Activated T-helper 1 cell treated with anti-CD3 and anti-CD28 coated beads, Interleukin-12 subunit alpha, Interleukin-12 subunit beta, Interleukin-2, Interleukin-4 antibody, amounts not matched to agents 30 ng/mL and 10 ng/mL and 1 ng/mL, durations not matched to agents 14 hours and 24 hours and 36 hours (primary cell): ENCODE measurements around the gene OTULINL. TPM values are rescaled to one million over a fixed set of nuclear protein-coding genes. Genes with fewer than 3 reads are reported as not detected.
A peak's percentile ranks its signal among the peaks of the same experiment; 100 is the strongest.
"Not testable (repeated sequence)": the region's sequence is repeated elsewhere in the genome, so short reads cannot be mapped to it uniquely, and the experiment has no call there.

Experiments used
- DNase-seq: peaks from one replicate; pipeline ENCODE4 v3.0.0; 2021; ENCODE audit warnings: low spot score
- H3K27ac Mint-ChIP-seq: one replicate; pipeline ENCODE4 v1.8.0; 2021; ENCODE audit warnings: mild to moderate bottlenecking, mixed read lengths
- H3K27me3 Mint-ChIP-seq: one replicate; pipeline ENCODE4 v1.8.0; 2022; ENCODE audit warnings: mild to moderate bottlenecking, moderate library complexity, mixed read lengths; ENCODE audit not compliant: insufficient read depth
- H3K36me3 Mint-ChIP-seq: one replicate; pipeline ENCODE4 v1.8.0; 2021; ENCODE audit warnings: low read depth, mixed read lengths
- H3K4me1 Mint-ChIP-seq: one replicate; pipeline ENCODE4 v1.8.0; 2021; ENCODE audit warnings: low read depth, mixed read lengths
- H3K4me3 Mint-ChIP-seq: one replicate; pipeline ENCODE4 v1.8.0; 2021; ENCODE audit warnings: mild to moderate bottlenecking, moderate library complexity, mixed read lengths
- H3K9me3 Mint-ChIP-seq: one replicate; pipeline ENCODE4 v1.8.0; 2021; ENCODE audit warnings: mixed read lengths
- intact Hi-C: fragments of 100-400 bp; cut with micrococcal nuclease; formaldehyde crosslinking; loops from one replicate; pipeline ENCODE4 v1.15.1; 2024
- total RNA-seq: library from RNA; stranded (reverse); gene quantifications from 2 replicates; pipeline ENCODE4 v1.2.3, GENCODE V29; 2022

The OTULINL gene
- 13.6 and 14.0 TPM in 2 replicates for total RNA-seq

DNA sequence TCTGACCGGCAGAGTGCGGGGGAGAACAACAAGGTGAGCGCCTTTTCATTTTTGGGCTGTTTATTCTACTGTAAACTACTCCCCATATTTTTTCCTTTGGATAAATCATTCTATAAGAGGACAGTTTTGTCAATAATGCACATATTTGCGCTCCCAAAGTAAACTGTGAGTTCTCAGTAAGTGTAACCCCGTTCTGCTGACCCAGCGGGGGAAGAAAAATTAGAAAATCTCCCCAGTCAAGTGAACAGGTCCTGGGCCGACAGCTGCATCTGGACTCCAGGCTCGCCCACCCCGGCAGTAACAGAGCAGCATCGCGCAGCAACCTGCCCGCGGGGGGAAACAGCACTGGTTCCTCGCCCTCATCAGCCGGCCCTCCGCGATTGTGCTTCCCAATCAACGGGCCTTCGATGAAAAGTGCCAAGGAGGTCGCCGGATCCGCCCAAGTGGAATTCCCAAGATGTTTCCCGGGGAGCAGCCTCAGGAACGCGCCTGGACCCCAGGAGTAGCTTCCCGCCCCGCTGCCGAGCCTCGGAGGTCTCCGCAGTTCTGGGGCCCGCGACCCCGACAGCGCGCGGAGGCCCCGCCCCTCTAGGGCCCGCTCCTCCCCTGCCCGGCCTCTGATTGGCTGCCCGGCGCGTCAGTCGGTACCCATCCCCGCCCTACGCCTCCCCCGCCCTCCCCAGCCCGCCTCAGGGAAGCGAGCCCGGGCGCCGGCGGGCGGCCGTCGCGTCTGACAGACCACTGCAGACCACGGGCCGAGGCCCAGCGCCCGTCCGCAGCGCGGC lies at the start of gene OTULINL:
Gene OTULINL, plus strand, starts transcription at position 687 of the 785 bp plus-strand sequence. CDS start 103 bp downstream, outside the sequence.
- Mint-ChIP-seq H3K4me3 (peak within 1 kb of the TSS; percentile 80), H3K36me3 (peaks cover 7% of the 10 kb centered on the region), H3K4me1 (peaks cover 35% of the 10 kb centered on the region), H3K27ac (peak within 1 kb of the TSS; percentile 61), H3K9me3 (no peaks in the 10 kb centered on the region), H3K27me3 (peaks cover 10% of the 10 kb centered on the region)
- DNase-seq, result peak; percentile 77
- intact Hi-C loops, result loop anchor here (2.0 to 5.0 kb wide), 4 partner anchors 144 to 1886 kb away; partner anchors contain the start of genes TRIO and ZNF622

DNA sequence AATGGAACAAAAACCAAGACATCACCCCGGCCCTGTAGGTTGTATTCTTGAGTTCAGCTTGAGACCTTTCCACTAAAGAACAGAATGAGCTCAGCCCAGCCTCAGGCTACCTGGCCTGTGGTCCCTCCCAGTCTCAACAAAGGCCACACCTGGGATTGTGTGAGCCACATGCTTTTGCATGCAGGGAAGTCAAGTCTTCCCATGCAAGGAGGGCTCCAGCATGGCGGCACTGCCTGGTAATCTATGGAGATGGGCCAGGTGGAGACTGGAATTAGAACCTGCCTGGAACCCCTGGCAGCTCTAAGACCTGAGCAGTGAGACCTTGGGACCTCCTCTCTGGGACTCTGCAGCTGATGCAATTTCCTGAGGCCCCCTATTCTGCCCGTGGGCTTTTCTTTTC lies 49.4 kb upstream of the OTULINL start:
- H3K4me1 Mint-ChIP-seq, result no peaks in the 10 kb centered on the region
- H3K27ac Mint-ChIP-seq, result no peak overlapping the region
- H3K9me3 Mint-ChIP-seq, result no peaks in the 10 kb centered on the region
- H3K4me3 Mint-ChIP-seq, result no peak overlapping the region
- H3K36me3 Mint-ChIP-seq, result no peaks in the 10 kb centered on the region
- intact Hi-C loops, result no loop called here
- H3K27me3 Mint-ChIP-seq, result no peaks in the 10 kb centered on the region
- DNase-seq, result no peak

DNA sequence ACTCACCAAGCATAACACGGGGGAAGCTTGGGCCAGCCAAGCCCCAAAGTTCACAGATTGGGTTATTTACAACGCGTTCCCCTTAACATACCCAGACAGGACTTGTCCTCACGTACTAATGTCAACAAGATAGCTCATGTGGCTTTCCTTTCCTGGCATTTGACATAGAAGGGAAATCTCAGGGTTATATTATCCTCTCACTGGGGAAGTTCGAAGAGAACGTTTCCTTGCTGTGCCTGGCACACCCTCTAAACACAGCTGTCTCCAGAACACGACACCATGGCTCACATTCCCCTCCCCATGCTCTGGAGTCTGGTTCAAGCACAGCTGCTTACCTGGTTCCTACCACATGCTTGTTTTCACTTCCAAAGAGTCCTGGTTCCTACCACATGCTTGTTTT lies 46.8 kb upstream of the OTULINL start:
- no peak for DNase-seq
- no peaks in the 10 kb centered on the region for H3K4me1 Mint-ChIP-seq
- intact Hi-C loops, result no loop called here
- H3K4me3 Mint-ChIP-seq, result no peak overlapping the region
- no peaks in the 10 kb centered on the region for H3K9me3 Mint-ChIP-seq
- no peak overlapping the region for H3K27ac Mint-ChIP-seq
- H3K27me3 Mint-ChIP-seq, result no peaks in the 10 kb centered on the region
- no peaks in the 10 kb centered on the region for H3K36me3 Mint-ChIP-seq

DNA sequence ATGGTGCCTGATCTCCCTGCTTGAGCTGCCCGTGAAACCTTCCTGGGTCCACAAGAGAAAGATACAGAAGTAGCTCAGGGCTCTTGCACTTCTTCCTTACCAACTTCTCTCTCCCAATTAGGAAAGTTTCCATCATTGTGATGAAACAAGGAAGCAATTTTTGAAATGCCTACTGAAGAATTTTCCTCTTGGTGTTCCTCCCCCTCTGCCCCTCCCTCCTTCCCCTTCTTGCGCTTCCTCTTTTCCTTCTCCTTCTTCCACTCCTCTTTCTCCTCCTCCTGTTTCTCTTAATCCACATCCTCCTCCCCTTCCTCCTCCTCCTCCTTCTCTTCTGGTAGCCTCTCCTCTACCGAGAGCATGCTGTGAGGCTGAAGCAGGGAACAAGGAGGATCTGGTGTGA lies 36.3 kb upstream of the OTULINL start:
- DNase-seq, result no peak
- intact Hi-C loops, result no loop called here
- no peaks in the 10 kb centered on the region for H3K36me3 Mint-ChIP-seq
- H3K4me3 Mint-ChIP-seq, result no peak overlapping the region
- H3K9me3 Mint-ChIP-seq, result peaks cover 15% of the 10 kb centered on the region
- H3K27ac Mint-ChIP-seq, result no peak overlapping the region
- no peaks in the 10 kb centered on the region for H3K27me3 Mint-ChIP-seq
- peaks cover 4% of the 10 kb centered on the region for H3K4me1 Mint-ChIP-seq

DNA sequence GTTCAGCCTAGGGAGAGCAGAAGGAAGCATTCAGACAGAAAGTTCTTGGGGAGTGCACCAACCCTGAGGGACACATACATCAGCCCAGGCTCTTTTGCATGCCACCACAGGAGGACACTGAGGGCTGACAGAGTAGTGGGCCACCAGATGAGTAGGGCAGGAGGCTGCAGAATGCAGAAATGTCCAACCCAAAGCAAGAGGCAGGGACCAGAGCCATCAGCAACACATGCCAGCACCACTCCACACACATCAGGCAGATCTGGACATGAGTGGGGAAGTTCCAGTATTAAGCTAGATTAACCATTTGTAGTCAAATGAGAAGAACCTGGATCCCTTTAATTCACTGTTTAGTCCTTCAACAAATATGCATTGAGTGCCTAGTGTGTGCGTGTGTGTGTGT lies 35.7 kb upstream of the OTULINL start:
- Mint-ChIP-seq H3K4me1 (peaks cover 4% of the 10 kb centered on the region), H3K27me3 (no peaks in the 10 kb centered on the region), H3K9me3 (peaks cover 9% of the 10 kb centered on the region), H3K27ac (no peak overlapping the region), H3K36me3 (no peaks in the 10 kb centered on the region), H3K4me3 (no peak overlapping the region)
- intact Hi-C loops, result no loop called here
- DNase-seq, result no peak

DNA sequence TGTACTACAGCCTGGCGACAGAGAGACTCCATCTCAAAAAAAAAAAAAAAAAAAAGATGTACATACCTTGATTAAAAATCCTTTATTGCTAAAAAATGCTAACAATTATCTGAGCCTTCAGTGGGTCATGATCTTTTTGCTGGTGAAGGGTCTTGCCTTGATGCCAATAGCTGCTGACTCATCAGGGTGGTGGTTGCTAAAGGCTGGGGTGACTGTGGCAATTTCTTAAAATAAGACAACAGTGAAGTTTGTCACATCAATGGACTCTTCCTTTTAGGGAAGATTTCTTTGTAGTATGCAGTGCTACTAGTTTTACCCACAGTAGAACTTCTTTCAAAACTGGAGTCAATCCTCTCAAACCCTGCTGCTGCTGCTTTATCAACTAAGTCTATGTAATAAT lies 33.9 kb upstream of the OTULINL start:
- Mint-ChIP-seq H3K27me3 (no peaks in the 10 kb centered on the region), H3K27ac (no peak overlapping the region), H3K4me3 (no peak overlapping the region), H3K9me3 (no peaks in the 10 kb centered on the region), H3K36me3 (no peaks in the 10 kb centered on the region), H3K4me1 (peaks cover 4% of the 10 kb centered on the region)
- DNase-seq, result no peak
- intact Hi-C loops, result no loop called here

DNA sequence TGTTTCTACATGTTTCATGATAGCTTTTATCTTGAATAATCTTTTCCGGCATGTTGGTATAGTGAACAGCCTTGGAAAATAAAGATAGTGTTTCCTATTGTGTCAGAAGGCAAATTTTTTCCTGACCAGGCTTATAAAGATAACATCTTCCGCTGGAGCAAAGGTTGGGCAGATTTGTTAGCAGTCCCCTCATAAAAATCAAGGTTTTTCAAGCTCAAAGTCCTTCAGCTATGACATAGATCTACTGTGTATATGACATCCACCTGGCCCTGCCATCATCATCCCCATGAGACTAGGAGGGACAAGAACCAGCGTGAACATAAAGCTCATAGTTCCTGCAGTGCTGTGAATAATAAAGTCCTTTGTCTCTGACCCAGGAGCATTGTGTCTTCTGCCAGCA lies 30.4 kb upstream of the OTULINL start:
- Mint-ChIP-seq H3K36me3 (no peaks in the 10 kb centered on the region), H3K4me1 (peaks cover 4% of the 10 kb centered on the region), H3K9me3 (no peaks in the 10 kb centered on the region), H3K4me3 (no peak overlapping the region), H3K27ac (no peak overlapping the region), H3K27me3 (no peaks in the 10 kb centered on the region)
- no peak for DNase-seq
- intact Hi-C loops, result no loop called here

DNA sequence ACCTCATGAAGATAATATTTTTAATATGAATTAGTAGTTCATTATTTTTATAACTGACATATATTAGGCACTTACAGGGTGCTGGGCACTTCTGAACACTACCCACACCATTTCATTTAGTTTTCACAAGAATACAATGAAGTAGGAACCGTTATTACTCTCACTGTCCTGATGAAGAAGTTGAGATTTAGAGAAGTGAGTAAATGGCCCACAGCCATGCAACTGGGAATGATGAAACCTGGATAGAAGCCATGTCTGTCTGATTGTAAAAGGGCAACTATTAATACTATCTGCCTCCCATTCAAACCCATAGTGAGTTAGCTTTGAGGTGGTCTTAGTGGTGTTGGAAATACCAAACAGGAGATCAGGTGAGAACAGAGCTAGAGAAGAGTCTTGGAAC lies 29.6 kb upstream of the OTULINL start:
- Mint-ChIP-seq H3K9me3 (no peaks in the 10 kb centered on the region), H3K4me3 (no peak overlapping the region), H3K36me3 (no peaks in the 10 kb centered on the region), H3K27me3 (no peaks in the 10 kb centered on the region), H3K27ac (no peak overlapping the region), H3K4me1 (peaks cover 4% of the 10 kb centered on the region)
- intact Hi-C loops, result no loop called here
- DNase-seq, result no peak

DNA sequence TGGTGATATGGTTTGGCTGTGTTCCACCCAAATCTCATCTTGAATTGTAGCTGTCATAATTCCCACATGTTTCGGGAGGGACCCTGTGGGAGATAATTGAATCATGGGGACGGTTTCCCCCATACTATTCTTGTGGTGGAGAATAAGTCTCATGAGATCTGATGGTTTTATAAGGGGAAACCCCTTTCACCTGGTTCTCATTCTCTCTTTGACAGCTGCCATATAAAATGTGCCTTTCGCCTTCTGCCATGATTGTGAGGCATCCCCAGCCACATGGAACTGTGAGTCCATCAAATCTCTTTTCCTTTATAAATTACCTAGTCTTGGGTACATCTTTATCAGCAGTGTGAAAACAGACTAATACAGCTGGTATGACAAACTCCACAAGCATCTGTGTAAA lies 27.3 kb upstream of the OTULINL start:
- H3K4me3 Mint-ChIP-seq, intact Hi-C loops, H3K36me3 Mint-ChIP-seq: not testable (repeated sequence)

DNA sequence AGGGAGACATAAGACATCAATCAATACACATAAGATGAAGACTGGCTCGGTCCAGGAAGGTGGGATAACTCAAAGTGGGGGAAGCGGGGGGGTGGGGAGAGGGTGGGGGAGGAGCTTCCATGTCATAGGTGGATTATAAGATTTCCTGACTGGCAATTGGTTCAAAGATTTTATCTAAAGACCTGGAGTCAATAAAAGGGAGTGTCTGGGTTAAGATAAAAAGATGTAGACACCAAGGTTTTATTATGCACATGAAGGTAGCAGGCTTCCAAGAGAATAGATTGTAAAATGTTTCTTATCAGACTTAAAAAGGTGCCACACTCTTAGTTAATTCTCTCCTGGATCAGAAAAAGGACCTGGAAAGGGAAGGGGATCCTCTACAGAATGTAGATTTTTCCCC lies 25.6 kb upstream of the OTULINL start:
- peaks cover 13% of the 10 kb centered on the region for H3K4me1 Mint-ChIP-seq
- no peak for DNase-seq
- no peaks in the 10 kb centered on the region for H3K36me3 Mint-ChIP-seq
- H3K27me3 Mint-ChIP-seq, result no peaks in the 10 kb centered on the region
- no peaks in the 10 kb centered on the region for H3K9me3 Mint-ChIP-seq
- no peak overlapping the region for H3K27ac Mint-ChIP-seq
- no peak overlapping the region for H3K4me3 Mint-ChIP-seq
- intact Hi-C loops, result no loop called here

More for the DNA sequence above, 27.3 kb upstream of the OTULINL start:
- H3K9me3 Mint-ChIP-seq, H3K27ac Mint-ChIP-seq, DNase-seq, H3K4me1 Mint-ChIP-seq, H3K27me3 Mint-ChIP-seq: not testable (repeated sequence)

DNA sequence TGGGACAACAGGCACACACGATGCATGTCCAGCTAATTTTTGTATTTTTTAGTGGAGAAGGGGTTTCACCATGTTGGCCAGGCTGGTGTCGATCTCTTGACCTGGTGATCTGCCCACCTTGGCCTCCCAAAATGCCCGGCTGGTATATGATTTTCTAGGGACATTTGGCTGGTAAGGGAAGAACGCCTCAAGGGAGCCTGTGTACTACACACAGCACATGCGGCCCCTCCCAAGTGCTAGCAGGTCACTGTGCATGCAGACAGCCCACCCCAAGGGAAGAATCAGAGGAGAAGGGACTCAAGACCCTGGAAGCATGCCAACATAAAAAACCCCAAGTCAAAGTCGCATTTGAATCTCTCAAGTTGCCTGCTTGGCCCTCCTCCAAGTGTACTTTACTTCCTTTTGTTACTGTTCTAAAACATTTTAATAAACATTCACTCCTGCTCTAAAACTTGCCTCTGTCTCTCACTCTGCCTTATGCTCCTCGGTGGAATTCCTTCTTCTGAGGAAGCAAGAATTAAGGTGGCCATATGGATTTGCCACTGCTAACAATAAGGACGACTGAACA lies 24.3 kb upstream of the OTULINL start:
- Mint-ChIP-seq H3K36me3 (no peaks in the 10 kb centered on the region), H3K4me3 (no peak overlapping the region), H3K9me3 (no peaks in the 10 kb centered on the region), H3K27me3 (no peaks in the 10 kb centered on the region), H3K4me1 (peaks cover 13% of the 10 kb centered on the region), H3K27ac (no peak overlapping the region)
- no peak for DNase-seq
- intact Hi-C loops, result no loop called here

DNA sequence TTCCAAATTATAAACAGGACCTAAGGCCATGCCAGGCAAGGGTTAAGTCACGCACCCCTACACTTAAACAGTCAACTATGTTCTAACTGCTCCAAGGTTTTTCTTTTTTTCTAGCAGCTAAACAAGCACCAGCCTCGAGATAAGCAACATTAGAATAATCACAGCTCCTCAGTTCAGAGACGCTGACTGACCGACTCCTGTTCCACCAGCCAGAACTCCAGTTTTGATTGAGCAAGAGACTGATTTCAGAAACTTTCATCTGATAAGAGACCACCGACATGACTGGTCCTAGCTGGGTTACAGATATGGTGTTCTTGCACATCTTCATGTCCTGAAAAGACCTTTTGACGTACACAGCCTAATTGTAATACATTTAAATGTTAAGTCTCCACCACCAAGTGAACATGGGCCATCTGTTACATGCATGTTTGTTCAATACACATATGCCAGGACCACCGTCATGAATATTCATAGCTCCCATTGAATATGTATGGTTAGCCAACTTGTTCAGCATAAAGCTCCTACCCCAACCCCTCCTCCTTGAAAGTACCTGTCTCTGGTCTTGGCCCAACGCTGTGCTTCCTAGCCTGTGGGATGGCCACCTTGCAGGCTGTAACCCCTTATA lies 23.7 kb upstream of the OTULINL start:
- H3K36me3 Mint-ChIP-seq, result no peaks in the 10 kb centered on the region
- intact Hi-C loops, result no loop called here
- no peaks in the 10 kb centered on the region for H3K9me3 Mint-ChIP-seq
- no peak for DNase-seq
- H3K4me1 Mint-ChIP-seq, result peaks cover 13% of the 10 kb centered on the region
- H3K27me3 Mint-ChIP-seq, result no peaks in the 10 kb centered on the region
- H3K4me3 Mint-ChIP-seq, result no peak overlapping the region
- no peak overlapping the region for H3K27ac Mint-ChIP-seq

DNA sequence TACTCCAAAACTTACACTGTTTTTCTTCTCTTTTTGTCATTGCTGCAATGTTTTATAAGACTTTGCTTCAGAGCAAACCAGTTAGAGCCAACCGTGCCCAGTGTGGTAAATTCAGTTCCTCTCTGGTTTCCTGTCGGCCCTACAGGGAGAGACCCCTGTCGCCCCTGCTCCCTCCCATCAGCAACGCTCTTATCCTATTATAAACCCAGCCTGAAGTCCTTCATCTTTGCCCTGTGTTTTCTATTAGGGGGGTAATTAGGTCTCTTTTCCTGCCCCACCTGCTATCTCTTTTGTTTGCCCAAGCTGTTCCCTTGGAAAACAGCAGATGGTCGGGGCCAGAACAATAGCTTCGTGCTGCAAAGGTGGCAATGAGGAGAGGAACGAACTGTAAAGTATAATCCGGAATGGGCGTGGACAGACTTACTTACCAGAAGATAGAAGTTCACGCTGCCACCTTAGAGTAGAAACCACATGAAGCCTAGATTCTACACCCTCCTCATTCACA lies 21.4 kb upstream of the OTULINL start:
- Mint-ChIP-seq H3K36me3 (no peaks in the 10 kb centered on the region), H3K27me3 (no peaks in the 10 kb centered on the region), H3K4me3 (no peak overlapping the region), H3K9me3 (no peaks in the 10 kb centered on the region), H3K4me1 (peaks cover 13% of the 10 kb centered on the region), H3K27ac (no peak overlapping the region)
- intact Hi-C loops, result no loop called here
- no peak for DNase-seq
